Endothelial cell of umbilical vein (primary cell): Measurements from ENCODE around the gene SPATA3. TPM values are rescaled to one million over a fixed set of nuclear protein-coding genes. Genes with fewer than 3 reads are reported as not detected.

Experiments
- BruUV-seq: library from RNA; stranded (reverse); fragments of 400-500 nt; replicated peaks from 2 replicates; lab custom pipeline; 2021; lab: Mats Ljungman, UMichigan
- CTCF ChIA-PET: fragments of 300-600, 350-600 bp; sonication (Branson Sonifier 250); formaldehyde crosslinking; loops from one replicate; lab custom pipeline; 2021; ENCODE audit warnings: antibody characterized with exemption, inconsistent platforms; lab: Charles Lee
- POLR2A ChIA-PET: fragments of 300-600, 350-600 bp; sonication (Branson Sonifier 250); formaldehyde crosslinking; loops from one replicate; lab custom pipeline; 2021; ENCODE audit warnings: antibody characterized with exemption, inconsistent platforms; lab: Charles Lee
- DNase-seq: peaks from one replicate; pipeline ENCODE4 v3.0.0-alpha.2; 2011; ENCODE audit warnings: low read depth, low spot score
- FAIRE-seq: peaks from 2 replicates; lab custom pipeline; 2011; peaks lifted over from hg19 to GRCh38; lab: Jason Lieb, UNC
- H2AFZ ChIP-seq: 2 replicates; pipeline ENCODE4 v1.6.0; 2012; ENCODE audit warnings: low read depth, low read length, control low read depth, inconsistent platforms
- H3K27ac ChIP-seq: 2 replicates; pipeline ENCODE4 v1.5.1; 2011; ENCODE audit warnings: low read depth, mild to moderate bottlenecking, control low read depth, low read length, moderate library complexity; ENCODE audit not compliant: insufficient read depth
- H3K27me3 ChIP-seq, 2 experiments: 2 replicates each; pipeline versions ENCODE4 v1.6.0 to v1.6.1; 2011; ENCODE audit warnings: low read length in 2 of 2, mixed read lengths in 1 of 2; ENCODE audit not compliant: control insufficient read depth in 2 of 2, insufficient read depth in 2 of 2
- H3K36me3 ChIP-seq, 2 experiments: 2 replicates in 1 of 2; 3 replicates in 1 of 2; pipeline ENCODE4 v1.5.1; 2011; ENCODE audit warnings: low read length in 2 of 2, mild to moderate bottlenecking in 1 of 2, moderate library complexity in 1 of 2; ENCODE audit not compliant: control insufficient read depth in 2 of 2, insufficient read depth in 2 of 2; ENCODE audit errors: extremely low read depth in 1 of 2
- H3K4me1 ChIP-seq: 3 replicates; pipeline ENCODE4 v1.5.1; 2011; ENCODE audit warnings: mild to moderate bottlenecking, low read length; ENCODE audit not compliant: control insufficient read depth, insufficient read depth; ENCODE audit errors: extremely low read depth
- H3K4me2 ChIP-seq: 2 replicates; pipeline ENCODE4 v1.6.1; 2011; ENCODE audit warnings: low read length, control low read depth, mixed read lengths; ENCODE audit not compliant: insufficient read depth
- H3K4me3 ChIP-seq, 3 experiments: fragments of 200-600 bp in 1 of 3; sonication (generic), shearing (Covaris generic) in 1 of 3; replicated peaks in 1 of 3; 2 replicates each; pipeline ENCODE4 v1.5.1; 2011 to 2016; ENCODE audit warnings: control low read depth in 3 of 3, low read length in 3 of 3, mild to moderate bottlenecking in 2 of 3, inconsistent platforms in 1 of 3, low read depth in 1 of 3, moderate library complexity in 1 of 3; ENCODE audit not compliant: insufficient read depth in 1 of 3
- H3K79me2 ChIP-seq: 2 replicates; pipeline ENCODE4 v1.6.0; 2012; ENCODE audit warnings: low read length, inconsistent platforms; ENCODE audit not compliant: control insufficient read depth, insufficient read depth
- H3K9ac ChIP-seq: replicated peaks from 2 replicates; pipeline ENCODE3; 2011; ENCODE audit warnings: low read length, control low read depth; ENCODE audit not compliant: insufficient read depth; ENCODE audit errors: extremely low read depth
- H3K9me1 ChIP-seq: replicated peaks from 3 replicates; pipeline ENCODE4 v1.6.0; 2011; ENCODE audit warnings: mild to moderate bottlenecking, low read length; ENCODE audit not compliant: control insufficient read depth, insufficient read depth; ENCODE audit errors: extremely low read depth
- H3K9me3 ChIP-seq: replicated peaks from 2 replicates; pipeline ENCODE4 v1.5.1; 2012; ENCODE audit warnings: low read length, inconsistent platforms; ENCODE audit not compliant: control insufficient read depth, insufficient read depth
- H4K20me1 ChIP-seq: replicated peaks from 2 replicates; pipeline ENCODE3; 2011; ENCODE audit warnings: mild to moderate bottlenecking, low read length; ENCODE audit not compliant: control insufficient read depth, insufficient read depth; ENCODE audit errors: extremely low read depth
- CTCF ChIP-seq, 2 donors: IDR thresholded peaks; 1 replicate in 1 of 2; 2 replicates in 1 of 2; pipeline ENCODE4 v1.5.1; 2011; ENCODE audit warnings: low read length in 2 of 2, mild to moderate bottlenecking in 2 of 2, moderate library complexity in 2 of 2, control low read depth in 1 of 2, inconsistent platforms in 1 of 2, low read depth in 1 of 2; ENCODE audit not compliant: insufficient read depth in 1 of 2; ENCODE audit errors: extremely low read depth in 1 of 2
- EZH2 ChIP-seq: IDR thresholded peaks from 2 replicates; pipeline ENCODE4 v1.6.1; 2012; ENCODE audit warnings: borderline replicate concordance, low read depth, mild to moderate bottlenecking, moderate library complexity, low read length, inconsistent platforms; ENCODE audit not compliant: severe bottlenecking
- FOS ChIP-seq: IDR thresholded peaks from 2 replicates; pipeline ENCODE4 v1.6.1; 2011; ENCODE audit warnings: mild to moderate bottlenecking, low read length, moderate library complexity, borderline replicate concordance; ENCODE audit not compliant: insufficient read depth
- GATA2 ChIP-seq: IDR thresholded peaks from 2 replicates; pipeline ENCODE4 v1.7.0; 2011; ENCODE audit warnings: low read depth, mild to moderate bottlenecking, moderate library complexity, mixed read lengths, low read length; ENCODE audit not compliant: insufficient read length, insufficient read depth
- JUN ChIP-seq: IDR thresholded peaks from 2 replicates; pipeline ENCODE4 v1.6.1; 2011; ENCODE audit warnings: borderline replicate concordance, low read depth; ENCODE audit not compliant: insufficient read length, insufficient read depth
- MAX ChIP-seq: IDR thresholded peaks from 2 replicates; pipeline ENCODE4 v1.6.1; 2011; ENCODE audit not compliant: insufficient read depth, insufficient read length
- MYC ChIP-seq: IDR thresholded peaks from one replicate; pipeline ENCODE4 v1.6.1; 2011; ENCODE audit warnings: mild to moderate bottlenecking, low read depth, low read length
- POLR2A ChIP-seq: IDR thresholded peaks from 2 replicates; pipeline ENCODE4 v1.6.1; 2012; ENCODE audit warnings: low read depth, mild to moderate bottlenecking, control low read depth, low read length
- POLR2AphosphoS5 ChIP-seq: IDR thresholded peaks from 2 replicates; pipeline ENCODE4 v1.6.1; 2012; ENCODE audit warnings: low read depth, mild to moderate bottlenecking, control low read depth, low read length, moderate library complexity; ENCODE audit not compliant: insufficient read depth
- dilution Hi-C: fragments of 300-500 bp; cut with MboI; formaldehyde crosslinking; loops from one replicate; pipeline ENCODE4 v1.15.0; 2019; ENCODE audit warnings: low sequenced_read_pairs; ENCODE audit not compliant: extremely low pct_ligation_motif_present
- intact Hi-C: fragments of 100-400 bp; cut with micrococcal nuclease; formaldehyde crosslinking; loops from one replicate; pipeline ENCODE4 v1.10.0; 2022
- polyA plus RNA-seq, 4 experiments: library from polyadenylated mRNA; depleted of rRNA in 3 of 4; stranded (reverse) in 3 of 4; unstranded in 1 of 4; fragments of >200 nt; gene quantifications; 2 replicates each; pipeline versions ENCODE4 v1.2.1 to v1.2.3, GENCODE V29; 2011 to 2012; ENCODE audit warnings: missing spikeins in 1 of 4
- total RNA-seq: library from RNA; stranded (reverse); gene quantifications from 2 replicates; pipeline ENCODE4 v1.2.3, GENCODE V29; 2021

SPATA3 gene
- total and polyA plus RNA-seq, 2 donors (not counting 3 experiments of a cell fraction or from before 2014, with no cell fraction given), result not detected

- H3K9me3 ChIP-seq, result no peaks in the 10 kb centered on the region
- peaks cover 4 to 7% of the 10 kb centered on the region in 2 experiments for H3K27me3 ChIP-seq
- no peak overlapping the region for H3K9ac ChIP-seq
- no peak overlapping the region for H3K4me3 ChIP-seq
- intact Hi-C loops, result loop anchor here (1.0 to 2.0 kb wide), 2 partner anchors 151 to 230 kb away; no protein-coding TSS in a partner anchor
- BruUV-seq, result no TSS peak
- DNase-seq, result no peak
- H3K79me2 ChIP-seq, result peaks cover 21% of the 10 kb centered on the region
- no peaks in the 10 kb centered on the region for H3K9me1 ChIP-seq
- ChIA-PET POLR2A (no interaction called here), CTCF (interaction anchor here (1.2 to 1.8 kb wide), 2 partner anchors 68 to 230 kb away, joined by 4 to 54 read pairs; no protein-coding TSS in a partner anchor)
- no peak overlapping the region for H3K4me2 ChIP-seq
- no peaks in the 10 kb centered on the region for H4K20me1 ChIP-seq
- peaks cover 17% of the 10 kb centered on the region for H3K4me1 ChIP-seq
- no peak overlapping the region for H3K27ac ChIP-seq
- FAIRE-seq, result no peak
- H3K36me3 ChIP-seq, result no peaks in the 10 kb centered on the region
- dilution Hi-C loops, result no loop called here
- TF ChIP-seq POLR2A (no peak), FOS (no peak), CTCF (IDR thresholded peaks at IDR 0.05; ENCODE audit: extremely low read depth in 1 of 2, insufficient read depth in 1 of 2, low read depth in 1 of 2, low read length in 2 of 2) (no peak), GATA2 (no peak), EZH2 (no peak), MYC (no peak), JUN (no peak), MAX (no peak), POLR2AphosphoS5 (no peak)
- no peak overlapping the region for H2AFZ ChIP-seq
These were observed 57.9 kb downstream of the SPATA3 start for GRCh38 chr2:231053846-231054245.
